H1 (cell line): ENCODE data around the gene PPP1CB. TPM values are rescaled to one million over a fixed set of nuclear protein-coding genes. Genes with fewer than 3 reads are reported as not detected.

Source experiments
- E2F6 ChIP-seq: IDR thresholded peaks from 2 replicates; pipeline ENCODE4 v1.6.1; 2012; ENCODE audit warnings: inconsistent platforms
- GTF2F1 ChIP-seq: IDR thresholded peaks from 2 replicates; pipeline ENCODE4 v1.6.1; 2012; ENCODE audit warnings: low read depth, low read length, improper control_type of control experiment, borderline replicate concordance
- NANOG ChIP-seq: IDR thresholded peaks from 2 replicates; pipeline ENCODE4 v1.6.1; 2011; ENCODE audit warnings: low read length, low read depth, mild to moderate bottlenecking, inconsistent platforms; ENCODE audit not compliant: insufficient read depth, poor library complexity, severe bottlenecking
- RNF2 ChIP-seq: fragments of 200-900, 300-1000 bp; sonication (generic); IDR thresholded peaks from 2 replicates; pipeline ENCODE4 v1.7.1; 2016; ENCODE audit warnings: borderline replicate concordance, low read depth, mild to moderate bottlenecking, antibody characterized with exemption, low read length; ENCODE audit not compliant: poor library complexity, severe bottlenecking; ENCODE audit errors: missing control alignments
- SIRT6 ChIP-seq: IDR thresholded peaks from one replicate; pipeline ENCODE4 v1.7.1; 2012; ENCODE audit warnings: low read length, inconsistent platforms
- TBP ChIP-seq: IDR thresholded peaks from 2 replicates; pipeline ENCODE4 v1.6.1; 2011; ENCODE audit warnings: low read depth, low read length, improper control_type of control experiment
- polyA plus RNA-seq, 7 experiments: library from polyadenylated mRNA; depleted of rRNA in 3 of 7; stranded (reverse) in 5 of 7; unstranded in 2 of 7; fragments of >200 nt in 5 of 7; fragments of 200-250 nt in 2 of 7; gene quantifications; 1 replicate in 5 of 7; 2 replicates in 1 of 7; 4 replicates in 1 of 7; pipeline versions ENCODE4 v1.2.1 to v1.2.3, GENCODE V29; 2011 to 2013; ENCODE audit warnings: missing spikeins in 2 of 7, mixed read lengths in 2 of 7
- total RNA-seq: library from RNA; stranded (reverse); fragmentation: NEBNext Ultra II Directional; extraction: Animal tissue kit (Norgen Biotek cat#: 25700); gene quantifications from 2 replicates; pipeline ENCODE4 v1.2.1, GENCODE V29; 2021

PPP1CB gene
- total and polyA plus RNA-seq, 2 of the 8 experiments (the other 6 are each of a cell fraction or from before 2014, with no cell fraction given): 30.7 to 158 TPM

GRCh38 chr2:28842042-28842441 lies 90.4 kb downstream of the PPP1CB start (continued):
- TF ChIP-seq NANOG: no peak
- no peak for TF ChIP-seq SIRT6
- TF ChIP-seq GTF2F1: no peak
- TF ChIP-seq E2F6: no peak
- no peak for TF ChIP-seq RNF2
- TF ChIP-seq TBP: no peak

Other genes with a start within 250 kb of the PPP1CB start
- 0.27 and 0.35 TPM in 2 replicates for gene SPDYA, start 59.0 kb downstream of the PPP1CB start, total RNA-seq
- gene SPDYA, start 59.0 kb downstream of the PPP1CB start, polyA plus RNA-seq (2011; rRNA removed): 0.09 and 0.12 TPM in 2 replicates
- gene TRMT61B, start 118.5 kb downstream of the PPP1CB start, total RNA-seq: 27.8 and 30.1 TPM in 2 replicates
- gene TRMT61B, start 118.5 kb downstream of the PPP1CB start, polyA plus RNA-seq (2011; rRNA removed): 8.2 and 10.4 TPM in 2 replicates
- 135 and 142 TPM in 2 replicates for gene WDR43, start 142.8 kb downstream of the PPP1CB start, total RNA-seq
- 27.1 and 57.8 TPM in 2 replicates for gene WDR43, start 142.8 kb downstream of the PPP1CB start, polyA plus RNA-seq (2011; rRNA removed)
- gene TOGARAM2, start 229.5 kb downstream of the PPP1CB start, total RNA-seq: 0.59 and 1.4 TPM in 2 replicates
- gene TOGARAM2, start 229.5 kb downstream of the PPP1CB start, polyA plus RNA-seq (2011; rRNA removed): 0.42 and 0.63 TPM in 2 replicates